ENCODE measurements around the gene EPB41L2.
"Not testable (repeated sequence)": the region's sequence is repeated elsewhere in the genome, so short reads cannot be mapped to it uniquely, and the experiment has no call there.

Gene EPB41L2

DNA sequence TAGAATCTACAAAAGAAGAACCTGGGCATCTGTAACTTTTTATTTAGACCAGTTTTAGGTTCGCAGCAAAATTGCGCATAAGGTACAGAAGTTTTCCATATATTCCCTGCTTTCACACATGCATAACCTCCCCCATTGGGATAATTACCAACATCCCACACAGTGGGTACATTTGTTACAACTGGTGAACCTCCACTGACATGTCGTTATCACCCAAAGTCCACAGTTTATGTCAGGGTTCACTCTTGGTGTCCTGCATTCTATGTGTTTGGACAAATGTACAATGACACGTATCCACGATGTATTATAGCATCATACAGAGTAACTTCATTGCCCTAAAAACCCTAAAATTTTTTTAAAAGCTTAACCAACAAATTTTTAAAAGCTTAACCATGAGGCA is 126.1 kb downstream of the EPB41L2 start:
- DNase-seq: no peak

DNA sequence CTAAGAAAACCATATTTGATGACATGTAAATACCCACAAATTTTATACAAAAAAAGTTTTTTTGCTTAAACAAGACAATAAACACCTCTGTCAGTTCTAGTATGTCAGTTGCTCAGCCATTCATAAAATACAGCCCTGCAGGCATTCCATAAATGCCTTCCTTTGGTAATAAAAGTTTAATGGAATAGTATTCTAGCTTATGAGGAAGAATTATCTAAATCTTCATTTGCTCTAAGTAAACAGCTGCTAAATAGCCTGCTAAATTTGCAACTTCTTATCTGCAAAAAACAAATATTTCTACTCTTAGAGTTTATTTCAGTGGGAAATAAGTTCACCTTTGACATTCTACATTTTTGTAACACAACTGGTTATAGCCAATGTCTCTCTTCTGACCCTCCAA is 127.1 kb downstream of the EPB41L2 start:
- no peak for DNase-seq

DNA sequence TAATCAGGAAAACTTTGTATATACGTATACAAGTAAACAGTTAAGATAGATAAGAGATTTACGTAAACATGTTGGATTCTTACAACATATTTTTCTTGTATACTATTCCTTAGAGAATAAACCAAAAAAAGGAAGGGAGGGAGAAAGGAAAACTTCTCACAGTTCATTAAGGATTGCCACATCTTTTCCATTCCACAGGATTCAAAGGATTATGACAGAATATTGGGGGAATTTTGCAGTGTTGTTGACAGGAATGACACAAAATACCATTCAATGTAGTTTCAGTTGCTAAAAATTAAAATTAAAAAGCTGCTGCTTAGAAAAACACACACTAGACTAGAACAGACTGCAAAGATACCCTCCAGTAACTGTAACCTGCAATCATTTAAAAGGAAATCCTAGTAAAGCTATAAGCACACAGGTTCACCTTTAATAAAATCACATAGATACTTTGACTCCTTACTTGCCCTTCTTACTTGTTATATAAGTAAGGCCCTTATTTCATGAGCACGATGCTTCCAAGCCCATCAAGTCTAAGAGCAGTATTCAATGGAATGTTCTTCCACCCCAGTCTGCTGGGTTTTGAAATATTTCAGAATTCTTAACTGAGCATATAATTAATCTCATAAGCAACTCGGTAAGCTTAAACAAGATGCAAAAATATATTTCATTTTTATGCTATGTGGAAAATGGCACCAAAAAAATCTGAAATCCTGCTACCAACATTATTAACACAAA is 128.0 kb downstream of the EPB41L2 start:
- DNase-seq: no peak

DNA sequence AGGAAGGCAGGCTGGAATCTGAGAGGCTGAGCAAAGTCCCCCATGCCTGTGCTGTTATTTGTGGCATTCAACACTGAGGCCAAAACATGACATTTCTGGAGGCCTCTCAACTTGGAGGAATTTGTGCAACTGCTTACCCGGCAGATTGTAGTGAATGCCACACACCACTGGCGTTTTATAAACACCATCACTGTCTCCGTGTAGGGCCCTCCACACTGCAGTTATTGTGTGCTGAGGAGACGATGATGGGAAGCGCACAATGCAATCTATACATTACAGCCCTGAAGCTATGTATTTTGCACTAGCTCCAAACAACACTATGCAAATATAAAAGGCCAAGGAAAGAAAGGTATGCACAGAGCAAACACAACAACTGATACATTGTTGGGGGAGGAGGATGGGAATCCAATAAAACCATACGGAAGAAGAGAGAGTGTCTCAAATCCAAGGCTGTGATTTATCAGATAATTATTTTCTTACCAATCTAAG is 129.3 kb downstream of the EPB41L2 start:
- DNase-seq: no peak

DNA sequence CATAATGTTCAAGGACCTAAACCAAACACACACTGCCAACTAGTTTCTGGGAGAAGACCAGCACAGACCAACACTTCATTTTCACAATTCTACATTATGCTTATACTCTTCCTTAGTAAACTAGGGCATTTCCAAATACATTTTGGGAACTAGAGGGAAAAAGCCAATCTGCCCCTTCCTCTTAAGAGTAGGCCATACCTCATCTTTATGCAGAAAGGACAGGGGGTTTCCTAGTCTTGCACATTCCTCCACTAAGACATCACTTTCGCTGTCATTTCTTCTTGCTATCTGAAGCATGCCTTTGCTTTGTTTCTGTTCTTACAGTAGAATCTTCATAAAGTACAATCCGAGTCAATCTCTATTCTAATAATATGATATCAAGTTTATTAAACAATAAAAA is 130.1 kb downstream of the EPB41L2 start:
- DNase-seq: no peak

DNA sequence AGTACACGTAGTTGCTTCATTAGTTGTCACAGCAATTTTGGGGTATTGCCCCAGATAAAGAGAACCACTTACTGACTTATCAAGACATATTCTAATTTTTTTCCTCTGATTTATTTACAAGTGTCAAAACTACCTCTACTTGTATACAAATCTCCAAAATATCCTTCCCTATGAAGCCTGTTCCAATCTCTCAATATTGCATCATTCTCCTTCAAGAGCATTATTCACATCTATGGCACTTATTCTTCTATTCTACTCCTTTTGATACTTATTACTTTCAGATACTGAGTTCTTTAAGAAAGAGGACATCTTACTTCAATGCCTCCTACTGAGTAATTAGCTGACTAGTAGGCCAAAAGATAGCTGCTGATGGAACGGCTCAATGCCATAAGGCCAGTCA is 130.6 kb downstream of the EPB41L2 start:
- DNase-seq: no peak

DNA sequence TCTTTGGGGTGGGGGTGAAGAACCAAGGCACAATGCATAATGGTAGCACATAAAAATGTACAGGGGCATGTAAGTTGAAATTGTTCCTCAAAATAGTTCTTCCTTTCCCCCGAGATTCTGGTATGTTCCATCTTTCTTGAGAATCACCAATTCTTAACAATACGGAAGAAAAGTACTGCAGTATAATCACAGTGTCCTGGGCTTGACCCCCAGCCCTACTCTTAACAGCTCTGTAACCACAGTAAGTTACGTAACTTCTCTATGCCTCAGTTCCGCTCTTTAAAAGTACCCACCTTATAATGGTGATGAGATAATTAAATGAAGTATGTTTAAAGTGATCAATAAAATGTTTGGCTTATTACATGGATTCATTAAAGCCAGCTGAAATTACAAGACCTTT is 131.4 kb downstream of the EPB41L2 start:
- DNase-seq: no peak

DNA sequence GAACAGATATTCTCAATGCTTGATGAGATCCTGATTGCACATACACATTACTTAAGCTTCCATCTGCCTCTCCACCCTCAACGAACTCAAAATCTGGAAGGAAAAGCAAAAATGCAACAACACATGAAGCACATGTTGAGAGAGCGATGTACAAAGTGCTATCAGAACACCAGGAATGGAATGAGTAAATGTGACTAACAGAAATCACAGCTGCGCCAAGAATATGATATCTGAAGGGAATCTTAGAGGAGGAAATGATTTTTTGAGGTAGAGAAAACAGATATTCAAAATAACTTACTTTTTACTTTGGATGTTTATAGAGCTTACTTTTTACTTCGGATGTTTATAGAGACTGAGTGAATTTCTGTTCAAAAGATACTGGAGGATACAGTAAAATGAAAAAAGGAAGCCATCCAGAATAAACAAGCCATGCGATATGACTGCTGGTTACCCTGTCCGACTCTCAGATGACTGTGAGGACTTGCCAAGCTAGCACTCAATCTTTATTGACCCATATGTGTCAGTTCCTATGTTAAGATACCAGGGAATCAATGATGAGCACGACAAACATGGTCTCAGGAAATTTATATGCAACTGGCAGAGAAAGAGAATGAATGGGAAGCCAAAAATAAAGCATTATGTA is 133.9 kb downstream of the EPB41L2 start:
- no peak for DNase-seq

DNA sequence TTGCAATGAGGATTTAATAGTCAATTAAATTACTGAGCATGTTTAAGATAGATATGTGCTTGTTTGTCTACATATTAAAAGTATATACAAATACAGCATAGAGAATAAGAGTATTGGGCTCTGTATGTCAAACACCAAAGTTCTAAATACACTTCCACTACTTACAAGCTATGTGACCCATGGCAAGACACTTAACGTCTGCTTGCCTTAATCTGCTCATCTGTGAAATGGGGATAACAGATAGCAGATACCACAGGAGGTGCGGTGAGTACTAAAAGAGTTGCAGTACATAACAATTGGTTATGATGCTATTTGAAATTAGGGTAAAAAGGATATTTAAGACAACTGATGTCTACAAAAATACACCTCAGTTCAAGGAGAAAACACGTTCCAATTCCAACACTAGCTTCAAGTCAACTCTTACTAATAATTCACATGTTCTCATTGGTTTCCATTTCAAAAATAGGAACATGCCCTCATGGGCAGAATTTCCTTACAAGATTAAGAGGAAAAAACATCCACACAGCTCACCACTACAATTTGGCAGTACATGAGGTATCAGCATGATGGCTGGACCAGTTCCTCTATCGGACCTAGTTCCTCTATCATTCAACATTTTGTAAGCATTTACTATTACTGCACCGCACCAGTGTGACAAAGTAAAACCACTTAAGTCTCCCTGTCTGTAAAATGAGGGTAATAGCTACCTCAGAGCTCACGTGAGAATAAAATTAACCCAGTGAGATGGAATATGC is 134.7 kb downstream of the EPB41L2 start:
- no peak for DNase-seq

DNA sequence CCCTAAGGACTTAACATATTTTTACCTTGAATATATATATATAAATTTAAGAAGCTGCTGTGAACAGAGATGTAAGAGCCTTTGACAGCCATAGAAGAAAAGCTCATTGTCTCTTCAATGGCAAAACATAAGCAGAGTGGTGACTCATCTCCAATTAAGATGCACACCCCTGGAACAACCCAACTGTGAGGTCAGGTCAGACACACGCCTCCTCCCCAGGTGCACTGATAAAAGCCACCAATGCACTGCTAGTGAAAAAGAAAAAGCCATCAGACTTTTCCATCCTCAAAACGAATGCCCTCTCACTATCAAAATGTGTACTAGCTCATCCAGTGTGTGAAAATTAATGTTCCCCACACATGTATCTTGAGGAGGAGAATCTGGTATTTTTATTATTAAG is 135.7 kb downstream of the EPB41L2 start:
- peak; percentile 49 for DNase-seq

DNA sequence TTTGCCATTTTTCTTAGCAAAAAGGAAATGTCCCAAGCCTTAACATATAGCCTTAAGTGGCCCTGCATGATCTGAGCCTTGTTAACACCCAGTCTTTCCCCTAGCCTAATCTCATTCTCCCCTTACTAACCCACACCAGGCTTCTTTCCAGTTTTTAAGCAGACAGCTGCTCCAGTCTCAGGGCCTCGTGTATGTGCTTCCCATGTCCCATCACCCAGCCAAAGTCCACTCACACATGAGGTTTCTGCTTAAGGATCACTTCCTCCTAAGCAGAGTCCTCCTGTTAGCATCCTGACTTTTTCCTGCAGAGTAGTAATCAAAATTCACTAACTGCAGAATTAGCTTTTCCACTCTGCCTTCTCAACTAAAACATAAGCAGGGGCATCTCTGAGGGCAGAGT is 139.7 kb downstream of the EPB41L2 start:
- no peak for DNase-seq

DNA sequence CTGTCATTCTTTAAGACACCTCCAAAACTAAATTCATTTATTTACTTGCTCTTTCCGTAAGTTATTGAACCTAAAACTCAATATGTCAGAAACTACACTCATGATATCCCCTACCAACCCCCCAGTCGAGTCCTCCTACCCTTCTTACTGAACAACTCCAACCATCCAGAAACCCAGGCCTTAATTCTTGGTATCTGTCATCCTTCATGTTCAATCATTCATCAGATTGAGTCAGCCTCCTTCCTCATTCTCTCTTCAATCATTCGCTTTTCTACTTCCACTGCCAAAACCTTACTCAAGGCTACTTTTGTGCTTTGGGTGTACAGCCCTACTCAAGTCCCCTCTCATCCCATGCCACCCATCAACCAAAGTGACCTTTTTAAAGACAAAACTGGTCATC is 140.1 kb downstream of the EPB41L2 start:
- no peak for DNase-seq

DNA sequence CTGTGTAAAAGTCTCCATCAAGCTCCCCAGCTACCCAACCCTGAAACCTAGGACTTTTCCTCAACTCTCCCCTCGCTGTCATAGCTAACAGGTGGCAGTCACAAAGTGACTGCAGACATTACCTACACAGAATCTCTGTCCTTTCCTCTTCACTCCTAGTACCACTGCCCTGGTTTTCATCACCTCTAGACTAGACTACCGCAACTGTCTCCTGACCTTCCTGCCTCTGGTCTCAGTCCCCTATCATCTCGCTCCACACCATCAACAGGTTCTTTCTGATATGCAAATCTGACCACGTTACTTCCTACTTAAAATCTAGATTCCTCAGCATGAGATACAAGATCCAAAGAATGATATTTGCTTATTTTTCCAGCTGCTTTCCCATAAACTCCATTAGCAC is 142.1 kb downstream of the EPB41L2 start:
- DNase-seq: no peak

DNA sequence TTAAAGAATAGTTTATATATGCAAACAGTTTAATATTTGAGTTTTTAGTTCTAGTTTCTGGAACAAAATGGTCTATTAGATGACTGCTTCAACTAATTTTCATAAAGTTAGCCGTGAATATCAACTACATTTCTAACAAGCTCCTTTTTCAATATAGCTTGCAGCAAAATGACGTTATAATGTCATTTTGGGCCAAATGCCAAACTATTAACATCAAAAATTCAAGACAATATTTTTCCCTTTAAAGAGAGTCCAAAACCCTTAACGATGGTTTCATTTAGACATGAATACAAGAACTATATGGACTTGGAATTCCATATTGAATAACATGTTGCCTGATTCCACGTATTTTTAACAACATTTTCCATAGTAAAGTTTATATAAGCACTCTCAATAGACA is 144.9 kb downstream of the EPB41L2 start:
- DNase-seq: no peak

DNA sequence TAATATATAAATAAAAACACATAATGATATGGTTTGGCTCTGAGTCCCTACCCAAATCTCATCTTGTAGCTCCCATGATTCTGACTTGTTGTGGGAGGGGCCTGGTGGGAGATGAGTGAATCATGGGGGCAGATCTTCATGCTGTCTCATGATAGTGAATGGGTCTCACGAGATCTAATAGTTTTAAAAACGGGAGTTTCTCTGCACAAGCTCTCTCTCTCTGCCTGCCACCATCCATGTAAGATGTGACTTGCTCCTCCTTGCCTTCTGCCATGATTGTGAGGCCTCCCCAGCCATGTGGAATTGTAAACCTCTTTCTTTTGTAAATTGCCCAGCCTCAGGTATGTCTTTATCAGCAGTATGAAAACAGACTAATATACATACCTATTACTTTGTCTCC is 147.4 kb downstream of the EPB41L2 start:
- not testable (repeated sequence) for DNase-seq

DNA sequence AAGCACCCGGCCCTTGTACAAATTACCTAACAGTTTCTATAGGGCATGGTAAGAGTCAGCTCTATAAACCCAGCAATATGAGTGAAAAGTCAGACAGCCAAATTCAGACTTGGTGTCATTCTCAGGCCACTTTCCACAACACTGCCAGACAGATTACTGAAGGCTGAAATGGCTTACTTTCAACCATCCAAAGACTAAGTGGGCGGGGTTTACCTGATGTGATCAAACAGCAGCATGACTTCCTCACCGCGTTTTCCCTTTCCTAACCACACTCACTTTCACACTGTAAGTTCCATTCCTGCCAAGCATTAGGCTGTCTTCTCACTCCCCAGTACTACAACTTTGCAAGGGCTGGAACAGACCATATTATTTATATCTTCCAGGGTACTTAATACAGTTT is 149.9 kb downstream of the EPB41L2 start:
- no peak for DNase-seq

DNA sequence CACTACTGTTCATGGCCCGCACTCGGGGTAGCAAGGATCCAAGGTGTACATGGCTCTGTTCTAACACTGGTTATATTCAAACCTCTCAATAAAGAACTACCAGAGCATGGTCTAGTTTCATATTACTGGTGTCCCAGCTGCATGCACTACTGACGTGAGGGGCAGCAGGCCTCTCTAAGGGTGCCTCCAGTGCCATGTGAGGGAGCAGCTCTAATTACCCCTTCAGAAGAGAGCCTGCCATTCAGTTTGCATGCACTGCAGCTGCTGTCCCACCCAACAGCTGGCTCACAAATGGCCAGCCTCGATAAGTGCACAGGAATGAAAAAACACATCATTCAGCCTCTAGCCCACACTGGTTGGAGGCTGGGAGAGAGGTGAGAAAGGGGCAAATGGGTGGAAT is 150.6 kb downstream of the EPB41L2 start:
- no peak for DNase-seq

DNA sequence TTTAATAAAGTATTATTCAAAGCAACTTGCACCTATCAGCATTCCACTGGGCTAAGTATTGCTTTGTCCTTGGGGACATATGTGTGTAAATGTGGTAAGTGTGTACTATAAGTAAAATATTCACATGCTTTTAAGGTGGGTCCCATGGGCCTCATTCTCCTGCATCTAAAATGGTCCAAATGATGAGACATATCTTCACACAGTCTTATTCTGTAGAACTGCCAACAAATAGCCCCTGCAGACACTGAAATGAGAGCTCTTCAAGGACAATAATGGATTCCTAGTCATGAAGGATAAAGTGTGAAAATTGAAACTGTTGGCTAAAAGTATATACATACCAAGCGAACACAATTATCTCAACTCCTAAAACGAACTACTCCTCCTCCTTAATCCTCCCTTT is 154.1 kb downstream of the EPB41L2 start:
- DNase-seq: no peak

DNA sequence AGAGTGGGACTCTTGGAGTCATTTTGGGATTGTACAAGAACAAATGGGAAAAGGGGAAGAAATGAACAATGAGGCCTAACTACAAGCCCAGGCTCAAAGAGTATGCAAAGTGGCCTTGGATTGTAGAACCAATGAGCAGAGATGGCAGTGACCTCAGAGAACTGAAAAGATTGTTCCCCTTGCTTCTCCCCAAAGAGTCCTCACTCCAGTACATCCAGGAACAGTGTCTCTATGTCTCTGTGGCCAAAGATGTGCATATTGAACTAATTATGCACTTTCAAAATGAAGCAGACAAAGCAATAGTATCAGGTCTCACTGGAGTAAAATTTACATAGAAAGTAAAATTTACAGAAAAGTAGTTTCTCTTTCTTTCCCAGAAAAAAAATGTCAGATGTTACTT is 154.9 kb downstream of the EPB41L2 start:
- DNase-seq: no peak

DNA sequence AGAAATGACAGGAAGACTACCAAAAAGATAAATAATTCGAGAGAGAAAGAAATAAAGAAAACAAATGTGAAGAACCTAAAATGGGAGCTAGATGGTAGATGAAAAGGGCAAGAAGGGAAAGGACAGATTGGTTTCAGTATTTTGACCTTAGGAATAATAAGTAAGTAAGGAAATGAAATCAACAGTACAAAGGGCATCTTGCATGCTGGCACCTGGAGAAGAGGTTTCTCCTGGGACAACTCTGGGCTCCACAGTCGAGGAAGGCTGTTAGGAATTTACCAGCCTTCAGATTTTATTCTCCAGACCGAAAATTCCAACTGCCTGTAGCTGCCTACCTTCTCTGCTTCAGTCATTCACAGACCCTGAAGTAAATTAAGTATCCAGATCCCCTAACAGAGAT is 155.4 kb downstream of the EPB41L2 start:
- no peak for DNase-seq

DNA sequence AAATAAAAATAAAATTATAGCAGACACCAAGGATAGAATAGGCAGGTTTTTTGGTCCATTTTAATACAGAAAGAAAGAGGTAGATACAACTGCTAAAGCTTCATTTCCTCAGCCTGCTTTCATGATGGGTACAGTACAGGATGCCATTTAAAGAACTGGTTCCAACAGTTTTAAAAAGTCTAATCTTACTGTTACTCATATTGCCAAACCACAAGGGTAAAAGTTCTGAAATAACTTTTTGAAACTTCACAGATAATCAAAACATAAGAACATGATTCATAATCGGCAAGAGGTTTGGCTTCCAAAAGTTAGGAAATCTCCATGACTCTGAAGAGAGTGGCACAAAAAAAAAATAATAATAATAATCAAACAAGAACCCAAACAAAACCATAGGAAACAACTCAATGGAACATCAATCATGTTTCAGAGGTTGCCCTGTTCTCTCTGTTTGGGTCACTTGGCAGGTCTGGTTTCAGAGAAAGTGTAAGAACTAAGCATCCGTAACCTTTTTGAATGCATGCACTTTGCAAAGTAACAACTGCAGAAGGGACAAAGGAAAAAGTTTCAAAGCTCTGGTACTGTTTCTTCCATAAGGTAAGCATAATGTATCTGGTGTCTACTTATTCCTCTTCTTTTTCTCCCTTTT is 156.2 kb downstream of the EPB41L2 start:
- DNase-seq: no peak

DNA sequence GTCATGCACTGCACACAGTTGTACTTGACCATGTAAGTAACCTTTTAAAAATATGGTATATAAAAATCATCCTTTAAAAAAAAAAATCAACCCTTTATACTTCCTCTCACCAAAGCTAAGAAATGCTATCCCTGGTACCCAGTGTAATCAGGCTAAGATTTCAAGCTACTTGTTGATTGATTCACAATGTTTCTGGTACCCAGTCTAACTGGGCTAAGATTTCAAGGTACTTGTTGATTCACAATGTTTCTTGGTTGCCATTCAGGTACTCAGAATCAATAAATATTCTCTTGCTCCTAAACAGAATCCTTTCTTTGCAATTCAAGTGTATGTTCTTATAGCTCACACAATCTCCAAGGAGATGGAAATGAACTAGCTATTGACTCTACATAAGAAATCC is 159.4 kb downstream of the EPB41L2 start:
- no peak for DNase-seq

DNA sequence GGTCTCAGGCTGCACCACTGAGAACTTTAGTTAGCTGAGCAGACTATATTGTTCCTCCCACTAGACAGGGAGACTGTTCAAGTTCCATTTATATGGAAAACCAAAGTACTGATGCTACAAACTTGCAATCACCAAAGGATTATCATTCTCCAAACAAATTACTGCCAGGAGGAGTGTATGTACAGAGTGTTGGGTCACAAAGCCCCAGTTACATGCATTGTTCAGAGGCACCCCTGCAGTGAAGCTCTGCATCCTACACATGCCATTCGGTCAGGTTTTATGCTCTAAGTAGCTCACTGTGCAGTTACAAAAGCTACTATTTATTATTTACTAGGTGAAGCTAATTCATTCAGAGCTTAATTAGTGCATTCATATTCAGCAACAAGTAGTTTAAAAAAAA is 160.0 kb downstream of the EPB41L2 start:
- DNase-seq: peak; percentile 19

DNA sequence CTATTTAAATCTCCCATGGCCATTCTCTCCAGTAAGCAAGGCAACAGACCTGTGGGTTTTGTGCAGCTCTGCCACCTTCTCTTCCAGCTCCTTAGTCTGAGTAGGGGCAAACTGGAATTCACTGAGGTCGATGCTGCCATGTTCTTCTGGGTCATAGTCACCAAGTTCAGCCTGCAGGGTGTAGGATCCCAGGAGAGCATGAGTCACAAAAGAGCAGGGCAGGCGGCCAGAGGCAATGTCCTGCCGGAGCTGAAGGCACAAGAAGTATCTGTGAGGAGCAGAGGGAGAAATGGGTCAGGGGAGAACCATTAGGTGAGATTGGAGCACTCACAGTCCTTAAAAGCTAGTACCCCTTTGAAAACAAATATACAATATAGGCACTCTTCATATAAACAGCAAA is 162.1 kb downstream of the EPB41L2 start:
- no peak for DNase-seq
